Muscle of leg (tissue), 11 donors: ENCODE results near the gene ZNF282. TPM values are rescaled to one million over a fixed set of nuclear protein-coding genes. Genes with fewer than 3 reads are reported as not detected.
"Not testable (repeated sequence)": the region's sequence is repeated elsewhere in the genome, so short reads cannot be mapped to it uniquely, and the experiment has no call there.

ENCODE experiments used
- DNase-seq: peaks from one replicate; pipeline ENCODE4 v3.0.0; 2013
- H3K27ac ChIP-seq: one replicate; pipeline ENCODE4 v1.5.1; 2013; ENCODE audit warnings: mild to moderate bottlenecking, low read length, control low read depth
- H3K27me3 ChIP-seq: one replicate; pipeline ENCODE4 v1.6.1; 2013; ENCODE audit warnings: low read length; ENCODE audit not compliant: control insufficient read depth, insufficient read depth
- H3K36me3 ChIP-seq: one replicate; pipeline ENCODE4 v1.6.1; 2013; ENCODE audit warnings: low read length; ENCODE audit not compliant: control insufficient read depth, insufficient read depth
- H3K4me1 ChIP-seq: one replicate; pipeline ENCODE4 v1.6.1; 2013; ENCODE audit warnings: low read length; ENCODE audit not compliant: control insufficient read depth, insufficient read depth
- H3K4me3 ChIP-seq: one replicate; pipeline ENCODE4 v1.5.1; 2013; ENCODE audit warnings: low read length, control low read depth
- H3K9me3 ChIP-seq: replicated peaks from 2 replicates; pipeline ENCODE4 v1.6.1; 2013; ENCODE audit warnings: low read depth, low read length; ENCODE audit not compliant: control insufficient read depth
- WGBS: methylation state at CpG from one replicate; pipeline ENCODE4 v1.1.5; 2013; ENCODE audit warnings: missing lambda C conversion rate; ENCODE audit not compliant: insufficient coverage; 5-methylcytosine and 5-hydroxymethylcytosine counted together
- polyA plus RNA-seq, 8 donors: library from polyadenylated mRNA; unstranded; fragments of 120-200 nt; gene quantifications; one replicate each; pipeline versions ENCODE4 v1.2.1 to v1.2.3, GENCODE V29; 2013; ENCODE audit warnings: inconsistent platforms in 1 of 8, low replicate concordance in 1 of 8; ENCODE audit not compliant: insufficient read length in 8 of 8, insufficient read depth in 1 of 8
- total RNA-seq: library from RNA; stranded (reverse); fragments of 120-200 nt; gene quantifications from one replicate; pipeline ENCODE4 v1.2.4, GENCODE V29; 2013

Gene ZNF282
- total and polyA plus RNA-seq, 9 donors, result 13.3 to 20.8 (median 18.8) TPM

GRCh38 chr7:149251518-149251917 lies 56.2 kb downstream of the ZNF282 start:
- not testable (repeated sequence) for H3K27ac ChIP-seq, H3K4me3 ChIP-seq, H3K27me3 ChIP-seq, DNase-seq, H3K4me1 ChIP-seq, H3K9me3 ChIP-seq
- H3K36me3 ChIP-seq, result peaks cover 44% of the 10 kb centered on the region
- 95% methylated on average over 7 of the region's 10 CpGs for WGBS

- no peak for DNase-seq
- Histone ChIP-seq H3K36me3 (peaks cover 44% of the 10 kb centered on the region), H3K27ac (no peak overlapping the region), H3K4me3 (no peak overlapping the region), H3K27me3 (no peaks in the 10 kb centered on the region), H3K4me1 (no peaks in the 10 kb centered on the region), H3K9me3 (no peaks in the 10 kb centered on the region)
- WGBS, result 92% methylated on average over 1 of the region's 2 CpGs
These were observed 57.0 kb downstream of the ZNF282 start for GRCh38 chr7:149252378-149252777.

- H3K27ac ChIP-seq, result no peak overlapping the region
- no peaks in the 10 kb centered on the region for H3K27me3 ChIP-seq
- peak; percentile 13 for DNase-seq
- no peaks in the 10 kb centered on the region for H3K4me1 ChIP-seq
- H3K9me3 ChIP-seq, result no peaks in the 10 kb centered on the region
- 93% methylated on average over 7 of the region's 7 CpGs for WGBS
- no peak overlapping the region for H3K4me3 ChIP-seq
- peaks cover 44% of the 10 kb centered on the region for H3K36me3 ChIP-seq
These were observed 58.3 kb downstream of the ZNF282 start for GRCh38 chr7:149253665-149254064.

- 91% methylated on average over 9 of the region's 16 CpGs for whole genome bisulfite sequencing
- Histone ChIP-seq H3K4me3 (no peak overlapping the region), H3K9me3 (no peaks in the 10 kb centered on the region), H3K4me1 (no peaks in the 10 kb centered on the region), H3K36me3 (peaks cover 44% of the 10 kb centered on the region), H3K27ac (no peak overlapping the region), H3K27me3 (no peaks in the 10 kb centered on the region)
- no peak for DNase-seq
These were observed 59.0 kb downstream of the ZNF282 start for GRCh38 chr7:149254181-149254858.

- Histone ChIP-seq H3K36me3 (peaks cover 44% of the 10 kb centered on the region), H3K27ac (no peak overlapping the region), H3K9me3 (no peaks in the 10 kb centered on the region), H3K4me3 (no peak overlapping the region), H3K4me1 (no peaks in the 10 kb centered on the region), H3K27me3 (no peaks in the 10 kb centered on the region)
- 83% methylated on average over 2 of the region's 5 CpGs for WGBS
- no peak for DNase-seq
These were observed 59.8 kb downstream of the ZNF282 start for GRCh38 chr7:149255174-149255573.

- H3K27me3 ChIP-seq, result no peaks in the 10 kb centered on the region
- no peaks in the 10 kb centered on the region for H3K9me3 ChIP-seq
- DNase-seq, result no peak
- peaks cover 3% of the 10 kb centered on the region for H3K4me1 ChIP-seq
- WGBS, result 78% methylated on average over 1 of the region's 4 CpGs
- no peak overlapping the region for H3K4me3 ChIP-seq
- H3K36me3 ChIP-seq, result peaks cover 37% of the 10 kb centered on the region
- no peak overlapping the region for H3K27ac ChIP-seq
These were observed 61.2 kb downstream of the ZNF282 start for GRCh38 chr7:149256568-149256967.

- Histone ChIP-seq H3K9me3 (no peaks in the 10 kb centered on the region), H3K27ac (no peak overlapping the region), H3K4me1 (peaks cover 3% of the 10 kb centered on the region), H3K36me3 (peaks cover 32% of the 10 kb centered on the region), H3K4me3 (no peak overlapping the region), H3K27me3 (no peaks in the 10 kb centered on the region)
- no peak for DNase-seq
- no CpG with 5 or more reads among the region's 2 CpGs for WGBS
These were observed 61.8 kb downstream of the ZNF282 start for GRCh38 chr7:149257146-149257545.

GRCh38 chr7:149261316-149261828 lies 66.0 kb downstream of the ZNF282 start:
- H3K36me3 ChIP-seq, result peaks cover 17% of the 10 kb centered on the region
- H3K4me1 ChIP-seq, result peaks cover 8% of the 10 kb centered on the region
- no peaks in the 10 kb centered on the region for H3K27me3 ChIP-seq
- H3K4me3 ChIP-seq, result peak overlapping the region; percentile 60
- peak; percentile 36 for DNase-seq
- peak overlapping the region; percentile 87 for H3K27ac ChIP-seq
- WGBS, result 3% methylated on average over 13 of the region's 16 CpGs
- no peaks in the 10 kb centered on the region for H3K9me3 ChIP-seq

GRCh38 chr7:149261829-149262617 lies 66.7 kb downstream of the ZNF282 start, which contains the start of gene ZNF783:
Gene ZNF783 (plus strand): TSS chr7:149262196. CDS start chr7:149262334, 138 bp downstream.
- under 1% methylated on average over 115 of the region's 115 CpGs for WGBS
- H3K4me1 ChIP-seq, result peaks cover 8% of the 10 kb centered on the region
- H3K9me3 ChIP-seq, result no peaks in the 10 kb centered on the region
- peak within 1 kb of the TSS; percentile 87 for H3K27ac ChIP-seq
- peak; percentile 96 for DNase-seq
- peak within 1 kb of the TSS; percentile 60 for H3K4me3 ChIP-seq
- no peaks in the 10 kb centered on the region for H3K27me3 ChIP-seq
- H3K36me3 ChIP-seq, result peaks cover 24% of the 10 kb centered on the region

- H3K27me3 ChIP-seq, result no peaks in the 10 kb centered on the region
- H3K9me3 ChIP-seq, result no peaks in the 10 kb centered on the region
- no peak overlapping the region for H3K4me3 ChIP-seq
- H3K4me1 ChIP-seq, result peaks cover 5% of the 10 kb centered on the region
- 89% methylated on average over 11 of the region's 21 CpGs for WGBS
- peaks cover 44% of the 10 kb centered on the region for H3K36me3 ChIP-seq
- no peak overlapping the region for H3K27ac ChIP-seq
- DNase-seq, result no peak
These were observed 71.1 kb downstream of the ZNF282 start for GRCh38 chr7:149266451-149266850.
